Neural progenitor cell (in vitro differentiated cells): ENCODE data around the gene EXOC3L2.

Experiments used
- EZH2 ChIP-seq: fragments of 200-600 bp; sonication (generic); IDR thresholded peaks from 2 replicates; pipeline ENCODE4 v1.6.1; 2017; ENCODE audit warnings: antibody characterized with exemption, mild to moderate bottlenecking, moderate library complexity
- EZH2phosphoT487 ChIP-seq: fragments of 200-600 bp; sonication (generic); IDR thresholded peaks from 2 replicates; pipeline ENCODE4 v1.6.1; 2017; ENCODE audit warnings: antibody characterized with exemption
- TF ChIP-seq, protein P1 (sequence below): fragments of 200-600 bp; sonication (generic); IDR thresholded peaks from 2 replicates; pipeline ENCODE4 v1.5.1; 2017; ENCODE audit warnings: antibody characterized with exemption, mild to moderate bottlenecking

DNA sequence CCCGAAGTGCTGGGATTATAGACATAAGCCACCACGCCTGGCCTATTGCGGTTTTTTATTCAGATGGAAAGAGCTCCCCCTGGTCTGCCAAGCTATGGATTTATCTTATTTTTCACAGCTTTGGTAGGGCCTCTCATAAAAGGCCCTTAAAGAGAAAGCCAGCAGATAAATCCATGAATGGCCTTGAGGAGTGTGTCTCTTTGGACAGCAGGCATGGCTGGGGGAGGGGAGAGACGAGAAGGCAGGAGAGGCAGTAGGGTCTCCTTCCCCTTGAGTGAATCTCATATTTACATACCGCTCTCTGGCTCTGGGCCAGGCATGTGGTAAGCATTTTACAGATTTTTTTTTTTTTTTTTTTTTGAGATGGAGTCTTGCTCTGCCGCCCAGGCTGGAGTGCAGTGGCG, 31.1 kb upstream of the EXOC3L2 start:
- TF ChIP-seq, protein P1, sequence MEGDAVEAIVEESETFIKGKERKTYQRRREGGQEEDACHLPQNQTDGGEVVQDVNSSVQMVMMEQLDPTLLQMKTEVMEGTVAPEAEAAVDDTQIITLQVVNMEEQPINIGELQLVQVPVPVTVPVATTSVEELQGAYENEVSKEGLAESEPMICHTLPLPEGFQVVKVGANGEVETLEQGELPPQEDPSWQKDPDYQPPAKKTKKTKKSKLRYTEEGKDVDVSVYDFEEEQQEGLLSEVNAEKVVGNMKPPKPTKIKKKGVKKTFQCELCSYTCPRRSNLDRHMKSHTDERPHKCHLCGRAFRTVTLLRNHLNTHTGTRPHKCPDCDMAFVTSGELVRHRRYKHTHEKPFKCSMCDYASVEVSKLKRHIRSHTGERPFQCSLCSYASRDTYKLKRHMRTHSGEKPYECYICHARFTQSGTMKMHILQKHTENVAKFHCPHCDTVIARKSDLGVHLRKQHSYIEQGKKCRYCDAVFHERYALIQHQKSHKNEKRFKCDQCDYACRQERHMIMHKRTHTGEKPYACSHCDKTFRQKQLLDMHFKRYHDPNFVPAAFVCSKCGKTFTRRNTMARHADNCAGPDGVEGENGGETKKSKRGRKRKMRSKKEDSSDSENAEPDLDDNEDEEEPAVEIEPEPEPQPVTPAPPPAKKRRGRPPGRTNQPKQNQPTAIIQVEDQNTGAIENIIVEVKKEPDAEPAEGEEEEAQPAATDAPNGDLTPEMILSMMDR, result no peak
- TF ChIP-seq EZH2phosphoT487 (no peak), EZH2 (no peak)
